ENCODE measurements around the gene RIPK1. TPM values are rescaled to one million over a fixed set of nuclear protein-coding genes. Genes with fewer than 3 reads are reported as not detected.

The RIPK1 gene
- total and polyA plus RNA-seq, 9 of the 15 experiments (the other 6 are each of a cell fraction or from before 2014, with no cell fraction given): 3.8 to 24.9 (median 17.7) TPM

DNA sequence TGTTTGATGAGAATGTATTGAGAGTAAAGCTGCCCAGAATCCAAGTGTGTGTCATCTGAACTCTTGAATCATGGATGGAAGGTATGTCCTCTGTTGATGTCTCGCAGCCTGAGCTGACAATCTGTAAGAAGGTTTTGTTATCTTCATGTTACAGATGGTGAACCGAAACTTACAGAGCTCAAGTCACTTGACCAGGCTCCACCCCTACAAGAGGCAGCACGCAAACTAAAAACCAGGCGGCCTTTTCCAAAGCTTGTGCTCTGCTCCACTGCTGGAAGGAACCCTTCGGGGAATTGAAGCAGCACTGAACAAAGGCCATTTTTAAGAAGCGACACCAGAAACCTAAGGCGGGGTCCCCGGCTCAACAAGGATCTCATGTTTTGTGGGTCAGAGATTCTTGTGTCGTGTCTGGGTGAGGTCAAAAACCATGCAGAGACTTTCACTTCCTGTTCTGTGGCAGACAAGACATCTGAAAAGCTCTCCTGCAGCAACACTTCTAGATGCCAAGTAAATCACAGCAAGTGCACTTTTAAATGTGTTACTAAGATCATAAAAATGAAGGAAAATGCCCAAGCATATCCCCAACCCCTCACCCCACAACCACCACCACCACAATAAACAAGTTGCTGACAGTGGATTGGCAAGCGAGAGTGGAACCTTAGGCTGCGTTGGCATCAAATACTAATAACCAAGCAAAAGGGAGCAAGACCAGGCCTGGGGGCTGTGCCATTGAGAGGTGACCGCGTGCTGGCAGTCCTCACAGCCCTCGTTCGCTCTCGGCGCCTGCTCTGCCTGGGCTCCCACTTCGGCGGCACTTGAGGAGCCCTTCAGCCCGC, 41.3 kb upstream of the RIPK1 start (continued):
- TF ChIP-seq, protein P1, sequence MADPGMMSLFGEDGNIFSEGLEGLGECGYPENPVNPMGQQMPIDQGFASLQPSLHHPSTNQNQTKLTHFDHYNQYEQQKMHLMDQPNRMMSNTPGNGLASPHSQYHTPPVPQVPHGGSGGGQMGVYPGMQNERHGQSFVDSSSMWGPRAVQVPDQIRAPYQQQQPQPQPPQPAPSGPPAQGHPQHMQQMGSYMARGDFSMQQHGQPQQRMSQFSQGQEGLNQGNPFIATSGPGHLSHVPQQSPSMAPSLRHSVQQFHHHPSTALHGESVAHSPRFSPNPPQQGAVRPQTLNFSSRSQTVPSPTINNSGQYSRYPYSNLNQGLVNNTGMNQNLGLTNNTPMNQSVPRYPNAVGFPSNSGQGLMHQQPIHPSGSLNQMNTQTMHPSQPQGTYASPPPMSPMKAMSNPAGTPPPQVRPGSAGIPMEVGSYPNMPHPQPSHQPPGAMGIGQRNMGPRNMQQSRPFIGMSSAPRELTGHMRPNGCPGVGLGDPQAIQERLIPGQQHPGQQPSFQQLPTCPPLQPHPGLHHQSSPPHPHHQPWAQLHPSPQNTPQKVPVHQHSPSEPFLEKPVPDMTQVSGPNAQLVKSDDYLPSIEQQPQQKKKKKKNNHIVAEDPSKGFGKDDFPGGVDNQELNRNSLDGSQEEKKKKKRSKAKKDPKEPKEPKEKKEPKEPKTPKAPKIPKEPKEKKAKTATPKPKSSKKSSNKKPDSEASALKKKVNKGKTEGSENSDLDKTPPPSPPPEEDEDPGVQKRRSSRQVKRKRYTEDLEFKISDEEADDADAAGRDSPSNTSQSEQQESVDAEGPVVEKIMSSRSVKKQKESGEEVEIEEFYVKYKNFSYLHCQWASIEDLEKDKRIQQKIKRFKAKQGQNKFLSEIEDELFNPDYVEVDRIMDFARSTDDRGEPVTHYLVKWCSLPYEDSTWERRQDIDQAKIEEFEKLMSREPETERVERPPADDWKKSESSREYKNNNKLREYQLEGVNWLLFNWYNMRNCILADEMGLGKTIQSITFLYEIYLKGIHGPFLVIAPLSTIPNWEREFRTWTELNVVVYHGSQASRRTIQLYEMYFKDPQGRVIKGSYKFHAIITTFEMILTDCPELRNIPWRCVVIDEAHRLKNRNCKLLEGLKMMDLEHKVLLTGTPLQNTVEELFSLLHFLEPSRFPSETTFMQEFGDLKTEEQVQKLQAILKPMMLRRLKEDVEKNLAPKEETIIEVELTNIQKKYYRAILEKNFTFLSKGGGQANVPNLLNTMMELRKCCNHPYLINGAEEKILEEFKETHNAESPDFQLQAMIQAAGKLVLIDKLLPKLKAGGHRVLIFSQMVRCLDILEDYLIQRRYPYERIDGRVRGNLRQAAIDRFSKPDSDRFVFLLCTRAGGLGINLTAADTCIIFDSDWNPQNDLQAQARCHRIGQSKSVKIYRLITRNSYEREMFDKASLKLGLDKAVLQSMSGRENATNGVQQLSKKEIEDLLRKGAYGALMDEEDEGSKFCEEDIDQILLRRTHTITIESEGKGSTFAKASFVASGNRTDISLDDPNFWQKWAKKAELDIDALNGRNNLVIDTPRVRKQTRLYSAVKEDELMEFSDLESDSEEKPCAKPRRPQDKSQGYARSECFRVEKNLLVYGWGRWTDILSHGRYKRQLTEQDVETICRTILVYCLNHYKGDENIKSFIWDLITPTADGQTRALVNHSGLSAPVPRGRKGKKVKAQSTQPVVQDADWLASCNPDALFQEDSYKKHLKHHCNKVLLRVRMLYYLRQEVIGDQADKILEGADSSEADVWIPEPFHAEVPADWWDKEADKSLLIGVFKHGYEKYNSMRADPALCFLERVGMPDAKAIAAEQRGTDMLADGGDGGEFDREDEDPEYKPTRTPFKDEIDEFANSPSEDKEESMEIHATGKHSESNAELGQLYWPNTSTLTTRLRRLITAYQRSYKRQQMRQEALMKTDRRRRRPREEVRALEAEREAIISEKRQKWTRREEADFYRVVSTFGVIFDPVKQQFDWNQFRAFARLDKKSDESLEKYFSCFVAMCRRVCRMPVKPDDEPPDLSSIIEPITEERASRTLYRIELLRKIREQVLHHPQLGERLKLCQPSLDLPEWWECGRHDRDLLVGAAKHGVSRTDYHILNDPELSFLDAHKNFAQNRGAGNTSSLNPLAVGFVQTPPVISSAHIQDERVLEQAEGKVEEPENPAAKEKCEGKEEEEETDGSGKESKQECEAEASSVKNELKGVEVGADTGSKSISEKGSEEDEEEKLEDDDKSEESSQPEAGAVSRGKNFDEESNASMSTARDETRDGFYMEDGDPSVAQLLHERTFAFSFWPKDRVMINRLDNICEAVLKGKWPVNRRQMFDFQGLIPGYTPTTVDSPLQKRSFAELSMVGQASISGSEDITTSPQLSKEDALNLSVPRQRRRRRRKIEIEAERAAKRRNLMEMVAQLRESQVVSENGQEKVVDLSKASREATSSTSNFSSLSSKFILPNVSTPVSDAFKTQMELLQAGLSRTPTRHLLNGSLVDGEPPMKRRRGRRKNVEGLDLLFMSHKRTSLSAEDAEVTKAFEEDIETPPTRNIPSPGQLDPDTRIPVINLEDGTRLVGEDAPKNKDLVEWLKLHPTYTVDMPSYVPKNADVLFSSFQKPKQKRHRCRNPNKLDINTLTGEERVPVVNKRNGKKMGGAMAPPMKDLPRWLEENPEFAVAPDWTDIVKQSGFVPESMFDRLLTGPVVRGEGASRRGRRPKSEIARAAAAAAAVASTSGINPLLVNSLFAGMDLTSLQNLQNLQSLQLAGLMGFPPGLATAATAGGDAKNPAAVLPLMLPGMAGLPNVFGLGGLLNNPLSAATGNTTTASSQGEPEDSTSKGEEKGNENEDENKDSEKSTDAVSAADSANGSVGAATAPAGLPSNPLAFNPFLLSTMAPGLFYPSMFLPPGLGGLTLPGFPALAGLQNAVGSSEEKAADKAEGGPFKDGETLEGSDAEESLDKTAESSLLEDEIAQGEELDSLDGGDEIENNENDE (IDR thresholded peaks at IDR 0.05; ENCODE audit: low read depth, low read length): no peak
- TF ChIP-seq ZNF224 (CRISPR knock-in tag; IDR thresholded peaks at IDR 0.05) (no peak), JUND (IDR thresholded peaks at IDR 0.05; ENCODE audit: borderline replicate concordance, low read depth, low read length) (peak; percentile 51), JUND (tag; IDR thresholded peaks at IDR 0.05; ENCODE audit: borderline replicate concordance, low read depth, low read length) (peak; percentile 64; the same call in 1 of the 3 replicates), ZBTB17 (CRISPR knock-in tag; IDR thresholded peaks at IDR 0.05) (0 out of 2 replicates have a peak, but pooled peaks have one; percentile 55), ETV1 (tag; conservative IDR thresholded peaks at IDR 0.05; ENCODE audit: low read depth) (peak; percentile 47; the same call in 1 of the 2 replicates), STAT5A (IDR thresholded peaks at IDR 0.05; ENCODE audit: borderline replicate concordance, low read length) (peak; percentile 41; the same call in 1 of the 2 replicates), SMARCC2 (IDR thresholded peaks at IDR 0.05; ENCODE audit: low read depth) (peak; percentile 63; the same call in 1 of the 2 replicates), NR1H2 (CRISPR knock-in tag; IDR thresholded peaks at IDR 0.05) (no peak)
- TF ChIP-seq, protein P2, sequence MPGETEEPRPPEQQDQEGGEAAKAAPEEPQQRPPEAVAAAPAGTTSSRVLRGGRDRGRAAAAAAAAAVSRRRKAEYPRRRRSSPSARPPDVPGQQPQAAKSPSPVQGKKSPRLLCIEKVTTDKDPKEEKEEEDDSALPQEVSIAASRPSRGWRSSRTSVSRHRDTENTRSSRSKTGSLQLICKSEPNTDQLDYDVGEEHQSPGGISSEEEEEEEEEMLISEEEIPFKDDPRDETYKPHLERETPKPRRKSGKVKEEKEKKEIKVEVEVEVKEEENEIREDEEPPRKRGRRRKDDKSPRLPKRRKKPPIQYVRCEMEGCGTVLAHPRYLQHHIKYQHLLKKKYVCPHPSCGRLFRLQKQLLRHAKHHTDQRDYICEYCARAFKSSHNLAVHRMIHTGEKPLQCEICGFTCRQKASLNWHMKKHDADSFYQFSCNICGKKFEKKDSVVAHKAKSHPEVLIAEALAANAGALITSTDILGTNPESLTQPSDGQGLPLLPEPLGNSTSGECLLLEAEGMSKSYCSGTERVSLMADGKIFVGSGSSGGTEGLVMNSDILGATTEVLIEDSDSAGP (CRISPR knock-in tag; IDR thresholded peaks at IDR 0.05): no peak
- TF ChIP-seq, protein P3, sequence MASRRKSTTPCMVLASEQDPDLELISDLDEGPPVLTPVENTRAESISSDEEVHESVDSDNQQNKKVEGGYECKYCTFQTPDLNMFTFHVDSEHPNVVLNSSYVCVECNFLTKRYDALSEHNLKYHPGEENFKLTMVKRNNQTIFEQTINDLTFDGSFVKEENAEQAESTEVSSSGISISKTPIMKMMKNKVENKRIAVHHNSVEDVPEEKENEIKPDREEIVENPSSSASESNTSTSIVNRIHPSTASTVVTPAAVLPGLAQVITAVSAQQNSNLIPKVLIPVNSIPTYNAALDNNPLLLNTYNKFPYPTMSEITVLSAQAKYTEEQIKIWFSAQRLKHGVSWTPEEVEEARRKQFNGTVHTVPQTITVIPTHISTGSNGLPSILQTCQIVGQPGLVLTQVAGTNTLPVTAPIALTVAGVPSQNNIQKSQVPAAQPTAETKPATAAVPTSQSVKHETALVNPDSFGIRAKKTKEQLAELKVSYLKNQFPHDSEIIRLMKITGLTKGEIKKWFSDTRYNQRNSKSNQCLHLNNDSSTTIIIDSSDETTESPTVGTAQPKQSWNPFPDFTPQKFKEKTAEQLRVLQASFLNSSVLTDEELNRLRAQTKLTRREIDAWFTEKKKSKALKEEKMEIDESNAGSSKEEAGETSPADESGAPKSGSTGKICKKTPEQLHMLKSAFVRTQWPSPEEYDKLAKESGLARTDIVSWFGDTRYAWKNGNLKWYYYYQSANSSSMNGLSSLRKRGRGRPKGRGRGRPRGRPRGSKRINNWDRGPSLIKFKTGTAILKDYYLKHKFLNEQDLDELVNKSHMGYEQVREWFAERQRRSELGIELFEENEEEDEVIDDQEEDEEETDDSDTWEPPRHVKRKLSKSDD (conservative IDR thresholded peaks at IDR 0.05; ENCODE audit: low read length): no peak
